Stimulated activated CD8-positive, alpha-beta memory T cell treated with anti-CD3 and anti-CD28 coated beads, Interleukin-15, amount 100 ng/mL, for 1 hour (primary cell): ENCODE results near the gene AJM1.
"Not testable (repeated sequence)": the region's sequence is repeated elsewhere in the genome, so short reads cannot be mapped to it uniquely, and the experiment has no call there.

Experiments
- DNase-seq: peaks from one replicate; pipeline ENCODE4 v3.0.0-alpha.2; 2020; ENCODE audit warnings: low read depth

The AJM1 gene

GRCh38 chr9:136880651-136881050, 38.4 kb downstream of the AJM1 start:
- no peak for DNase-seq

GRCh38 chr9:136881691-136882108, 39.4 kb downstream of the AJM1 start:
- no peak for DNase-seq

- DNase-seq: peak; percentile 82
Measured at GRCh38 chr9:136882109-136882946, 40.0 kb downstream of the AJM1 start.

- DNase-seq: not testable (repeated sequence)
Measured at GRCh38 chr9:136882947-136883283, 40.6 kb downstream of the AJM1 start.

- DNase-seq: not testable (repeated sequence)
Measured at GRCh38 chr9:136883670-136884069, 41.4 kb downstream of the AJM1 start.

GRCh38 chr9:136885950-136886578, 43.8 kb downstream of the AJM1 start, which contains the start of gene TRAF2:
TSS of gene TRAF2 (plus strand) at chr9:136886516. CDS start at chr9:136898741, 12,225 bp downstream.
- DNase-seq: peak; percentile 88

- no peak for DNase-seq
Measured at GRCh38 chr9:136886610-136887597, 44.6 kb downstream of the AJM1 start.

GRCh38 chr9:136888454-136888853, 46.2 kb downstream of the AJM1 start:
- DNase-seq: no peak

- no peak for DNase-seq
Measured at GRCh38 chr9:136889858-136890257, 47.6 kb downstream of the AJM1 start.

- DNase-seq: no peak
Measured at GRCh38 chr9:136890661-136891060, 48.4 kb downstream of the AJM1 start.
